GM21737 (cell line): ENCODE measurements around the gene BRPF1.
"Not testable (repeated sequence)": the region's sequence is repeated elsewhere in the genome, so short reads cannot be mapped to it uniquely, and the experiment has no call there.

Experiments used
- ATAC-seq: cut with Tn5 transposase; IDR thresholded peaks from one replicate; pipeline ENCODE4 v1.9.1; 2021; ENCODE audit warnings: mild to moderate bottlenecking, moderate library complexity; ENCODE audit not compliant: unreplicated experiment

Gene BRPF1

GRCh38 chr3:9765865-9766264, 34.3 kb downstream of the BRPF1 start:
- no peak for ATAC-seq

- no peak for ATAC-seq
These were observed 35.9 kb downstream of the BRPF1 start for GRCh38 chr3:9767418-9767817.

- no peak for ATAC-seq
These were observed 36.7 kb downstream of the BRPF1 start for GRCh38 chr3:9768141-9768775.

- ATAC-seq, result no peak
These were observed 37.5 kb downstream of the BRPF1 start for GRCh38 chr3:9769012-9769411.

- peak; percentile 53 for ATAC-seq
These were observed 38.1 kb downstream of the BRPF1 start, which contains the start of gene CAMK1 for GRCh38 chr3:9769426-9770275. Gene CAMK1, minus strand, starts transcription at chr3:9769947. Its CDS starts 2,198 bp downstream, at chr3:9767749.

- ATAC-seq, result no peak
These were observed 38.8 kb downstream of the BRPF1 start for GRCh38 chr3:9770276-9770812.

- ATAC-seq, result not testable (repeated sequence)
These were observed 39.5 kb downstream of the BRPF1 start for GRCh38 chr3:9771007-9771406.

GRCh38 chr3:9776896-9777693, 45.6 kb downstream of the BRPF1 start:
- no peak for ATAC-seq

- ATAC-seq, result no peak
These were observed 46.1 kb downstream of the BRPF1 start for GRCh38 chr3:9777694-9778021.

GRCh38 chr3:9778143-9779074, 46.9 kb downstream of the BRPF1 start:
- ATAC-seq, result no peak

- no peak for ATAC-seq
These were observed 47.6 kb downstream of the BRPF1 start for GRCh38 chr3:9779075-9779593.

GRCh38 chr3:9779721-9780457, 48.4 kb downstream of the BRPF1 start:
- peak; percentile 54 for ATAC-seq

- ATAC-seq, result no peak
These were observed 48.9 kb downstream of the BRPF1 start for GRCh38 chr3:9780458-9780812.

GRCh38 chr3:9780910-9781309, 49.4 kb downstream of the BRPF1 start:
- ATAC-seq, result no peak

GRCh38 chr3:9781551-9781950, 50.0 kb downstream of the BRPF1 start:
- ATAC-seq, result no peak

- ATAC-seq, result no peak
These were observed 50.6 kb downstream of the BRPF1 start for GRCh38 chr3:9781978-9782603.

GRCh38 chr3:9782770-9783169, 51.2 kb downstream of the BRPF1 start:
- no peak for ATAC-seq

GRCh38 chr3:9783954-9784353, 52.4 kb downstream of the BRPF1 start:
- no peak for ATAC-seq

- no peak for ATAC-seq
These were observed 53.4 kb downstream of the BRPF1 start for GRCh38 chr3:9784965-9785364.
